ENCODE data around the gene PRR23E.

DNA sequence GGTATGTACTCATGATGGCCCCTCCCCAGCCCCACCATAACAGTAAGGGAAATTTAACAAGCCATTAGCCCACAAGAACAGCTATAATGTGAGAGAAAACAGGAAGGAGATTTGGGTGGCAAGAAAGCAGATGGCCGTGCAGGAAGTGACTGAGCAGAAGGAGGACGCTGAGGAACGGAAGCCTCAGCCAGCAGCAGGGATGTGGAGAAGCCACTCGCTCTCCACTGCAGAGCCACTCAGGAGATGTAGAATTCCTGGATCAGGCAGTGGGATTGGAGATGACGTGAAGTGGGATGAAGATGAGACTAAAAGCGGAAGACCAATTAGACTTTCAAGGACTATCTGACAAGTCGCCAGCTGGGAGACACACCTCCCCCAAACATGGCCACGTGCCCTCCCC, 31.2 kb downstream of the PRR23E start:
- TF ChIP-seq EZH2 (IDR thresholded peaks at IDR 0.05; ENCODE audit: borderline replicate concordance, low read length): no peak
- no peak for TF ChIP-seq CTCF (conservative IDR thresholded peaks at IDR 0.05 in 1 of 2, IDR thresholded peaks at IDR 0.05 in 1 of 2; ENCODE audit: extremely low read depth in 1 of 2, insufficient read depth in 1 of 2, low read depth in 1 of 2, low read length in 2 of 2)

Data from mammary epithelial cell (primary cell).